Measurements from ENCODE around the gene EHD1.

EHD1 gene

GRCh38 chr11:64898541-64898940 lies 20.1 kb upstream of the EHD1 start:
- peaks cover 27% of the 10 kb centered on the region for H3K36me3 Mint-ChIP-seq (ENCODE audit: low read depth)
- H3K4me1 Mint-ChIP-seq: no peaks in the 10 kb centered on the region
- H3K9me3 Mint-ChIP-seq: no peaks in the 10 kb centered on the region
- no peaks in the 10 kb centered on the region for H3K27me3 Mint-ChIP-seq (ENCODE audit: low read depth)
- no peak overlapping the region for H3K27ac Mint-ChIP-seq
- no peak for TF ChIP-seq CTCF (IDR thresholded peaks at IDR 0.05; ENCODE audit: unreplicated experiment in 3 of 3)
- no peak overlapping the region for H3K4me3 Mint-ChIP-seq

- Mint-ChIP-seq H3K36me3 (ENCODE audit: low read depth) (peaks cover 26% of the 10 kb centered on the region), H3K4me1 (no peaks in the 10 kb centered on the region), H3K27ac (no peak overlapping the region), H3K9me3 (no peaks in the 10 kb centered on the region), H3K4me3 (no peak overlapping the region), H3K27me3 (ENCODE audit: low read depth) (no peaks in the 10 kb centered on the region)
- no peak for TF ChIP-seq CTCF (IDR thresholded peaks at IDR 0.05; ENCODE audit: unreplicated experiment in 3 of 3)
These were observed 19.6 kb upstream of the EHD1 start for GRCh38 chr11:64898076-64898445.

GRCh38 chr11:64897381-64898075 lies 19.1 kb upstream of the EHD1 start:
- TF ChIP-seq CTCF (IDR thresholded peaks at IDR 0.05; ENCODE audit: unreplicated experiment in 3 of 3): no peak
- Mint-ChIP-seq H3K4me3 (no peak overlapping the region), H3K27ac (no peak overlapping the region), H3K27me3 (ENCODE audit: low read depth) (no peaks in the 10 kb centered on the region), H3K36me3 (ENCODE audit: low read depth) (peaks cover 24% of the 10 kb centered on the region), H3K4me1 (no peaks in the 10 kb centered on the region), H3K9me3 (no peaks in the 10 kb centered on the region)

- no peak overlapping the region for H3K27ac Mint-ChIP-seq
- no peaks in the 10 kb centered on the region for H3K27me3 Mint-ChIP-seq (ENCODE audit: low read depth)
- H3K9me3 Mint-ChIP-seq: no peaks in the 10 kb centered on the region
- no peak overlapping the region for H3K4me3 Mint-ChIP-seq
- peaks cover 20% of the 10 kb centered on the region for H3K36me3 Mint-ChIP-seq (ENCODE audit: low read depth)
- H3K4me1 Mint-ChIP-seq: no peaks in the 10 kb centered on the region
- no peak for TF ChIP-seq CTCF (IDR thresholded peaks at IDR 0.05; ENCODE audit: unreplicated experiment in 3 of 3)
These were observed 18.1 kb upstream of the EHD1 start for GRCh38 chr11:64896448-64897022.

- H3K9me3 Mint-ChIP-seq: no peaks in the 10 kb centered on the region
- no peaks in the 10 kb centered on the region for H3K4me1 Mint-ChIP-seq
- no peaks in the 10 kb centered on the region for H3K27me3 Mint-ChIP-seq (ENCODE audit: low read depth)
- H3K36me3 Mint-ChIP-seq (ENCODE audit: low read depth): peaks cover 11% of the 10 kb centered on the region
- TF ChIP-seq CTCF (IDR thresholded peaks at IDR 0.05; ENCODE audit: unreplicated experiment in 3 of 3): no peak
- H3K27ac Mint-ChIP-seq: no peak overlapping the region
- H3K4me3 Mint-ChIP-seq: no peak overlapping the region
These were observed 16.5 kb upstream of the EHD1 start for GRCh38 chr11:64894812-64895452.
